ENCODE data around the gene PAMR1.

The PAMR1 gene

GRCh38 chr11:35433588-35433987 lies 91.8 kb downstream of the PAMR1 start:
- no peak for DNase-seq

GRCh38 chr11:35432464-35432863 lies 93.0 kb downstream of the PAMR1 start:
- DNase-seq: no peak

GRCh38 chr11:35427071-35427470 lies 98.3 kb downstream of the PAMR1 start:
- DNase-seq: no peak

GRCh38 chr11:35426351-35426750 lies 99.1 kb downstream of the PAMR1 start:
- DNase-seq: no peak

GRCh38 chr11:35425603-35426212 lies 99.7 kb downstream of the PAMR1 start:
- DNase-seq: no peak

- no peak for DNase-seq
Observed at GRCh38 chr11:35424157-35424940, 101.1 kb downstream of the PAMR1 start.

- DNase-seq: no peak
Observed at GRCh38 chr11:35420371-35420770, 105.0 kb downstream of the PAMR1 start.

- DNase-seq: no peak
Observed at GRCh38 chr11:35419830-35420333, 105.5 kb downstream of the PAMR1 start.

- no peak for DNase-seq
Observed at GRCh38 chr11:35419184-35419829, 106.1 kb downstream of the PAMR1 start, which contains the start of gene SLC1A2. Gene SLC1A2 (minus strand): TSS chr11:35419558. CDS start chr11:35418966, 592 bp downstream.

GRCh38 chr11:35418282-35419183 lies 106.9 kb downstream of the PAMR1 start:
- no peak for DNase-seq

GRCh38 chr11:35415487-35415886 lies 109.9 kb downstream of the PAMR1 start:
- no peak for DNase-seq

- no peak for DNase-seq
Observed at GRCh38 chr11:35414776-35415175, 110.6 kb downstream of the PAMR1 start.

- DNase-seq: no peak
Observed at GRCh38 chr11:35414311-35414710, 111.1 kb downstream of the PAMR1 start.

GRCh38 chr11:35413598-35413997 lies 111.8 kb downstream of the PAMR1 start:
- no peak for DNase-seq

- DNase-seq: no peak
Observed at GRCh38 chr11:35412285-35412684, 113.1 kb downstream of the PAMR1 start.

GRCh38 chr11:35407041-35407440 lies 118.4 kb downstream of the PAMR1 start:
- DNase-seq: no peak

GRCh38 chr11:35404388-35404775 lies 121.0 kb downstream of the PAMR1 start:
- no peak for DNase-seq

GRCh38 chr11:35403765-35404387 lies 121.5 kb downstream of the PAMR1 start:
- DNase-seq: no peak

GRCh38 chr11:35402751-35403660 lies 122.4 kb downstream of the PAMR1 start:
- DNase-seq: no peak

GRCh38 chr11:35398881-35399280 lies 126.5 kb downstream of the PAMR1 start:
- DNase-seq: no peak

- DNase-seq: no peak
Observed at GRCh38 chr11:35394941-35395340, 130.5 kb downstream of the PAMR1 start.

Data from CD4-positive, alpha-beta T cell treated with Interferon alpha-2 for 1 hour (primary cell).